Pancreas (tissue), 10 donors: ENCODE measurements around the gene AQP2. TPM values are rescaled to one million over a fixed set of nuclear protein-coding genes. Genes with fewer than 3 reads are reported as not detected.
A peak's percentile ranks its signal among the peaks of the same experiment; 100 is the strongest.

Experiments used
- ATAC-seq, 4 donors: fragments of 200-7000 bp; cut with Tn5 transposase; one replicate each; pipeline versions ENCODE4 v1.8.0 to v1.9.1; 2020; ENCODE audit warnings: mild to moderate bottlenecking in 4 of 4, moderate library complexity in 4 of 4
- DNase-seq, 6 donors: peaks; one replicate each; pipeline ENCODE4 v3.0.0-alpha.2; 2020
- FAIRE-seq: peaks from 2 replicates; lab custom pipeline; 2012; peaks lifted over from hg19 to GRCh38; lab: Jason Lieb, UNC
- H3K27ac ChIP-seq, 4 donors: fragments of 200-600 bp; sonication (generic); 1 replicate in 3 of 4; 2 replicates in 1 of 4; pipeline versions ENCODE4 v1.5.0 to v1.8.0; 2020
- H3K27me3 ChIP-seq, 4 donors: fragments of 200-600 bp; one replicate each; pipeline ENCODE4 v1.8.0; 2021
- H3K36me3 ChIP-seq, 3 donors: fragments of 200-600 bp; sonication (generic) in 1 of 3; one replicate each; pipeline versions ENCODE4 v1.5.0 to v1.8.0; 2020 to 2021
- H3K4me1 ChIP-seq, 3 donors: fragments of 200-600 bp; one replicate each; pipeline ENCODE4 v1.8.0; 2021
- H3K4me3 ChIP-seq, 4 donors: fragments of 200-600 bp; sonication (generic) in 2 of 4; one replicate each; pipeline versions ENCODE4 v1.5.0 to v1.8.0; 2020 to 2021
- H3K9me3 ChIP-seq, 4 donors: fragments of 200-600 bp; one replicate each; pipeline ENCODE4 v1.8.0; 2021
- WGBS, 2 donors: extraction: QIAGEN DNeasy Blood & Tissue Kit; methylation state at CpG; one replicate each; pipeline ENCODE4 v1.1.7; 2013; 5-methylcytosine and 5-hydroxymethylcytosine counted together
- intact Hi-C, 3 donors: fragments of 100-400 bp; cut with DNase I; formaldehyde crosslinking; loops; one replicate each; pipeline versions ENCODE4 v1.11.1 to v1.14.2; 2022
- polyA plus RNA-seq, 2 donors: library from polyadenylated mRNA; stranded (reverse); fragments of 200-250 nt; gene quantifications; one replicate each; pipeline ENCODE4 v1.2.3, GENCODE V29; 2013
- total RNA-seq, 6 donors: library from RNA; stranded (reverse); fragmentation: NEBNext Ultra II Directional in 4 of 6; extraction: Animal tissue kit (Norgen Biotek cat#: 25700) in 4 of 6; gene quantifications; one replicate each; pipeline versions ENCODE4 v1.2.1 to v1.2.4, GENCODE V29; 2021 to 2023
- TF ChIP-seq, protein P1 (sequence below), 4 donors: fragments of 200-600 bp; sonication (generic) in 3 of 4; IDR thresholded peaks; one replicate each; pipeline versions ENCODE4 v1.5.0 to v1.8.0; 2021; ENCODE audit warnings: antibody characterized with exemption in 4 of 4
- donor health status: healthy with polysubstance abuse.
- donor health status: DM: no; HTN: no; CAD: no; lungs with moderate emphysema.
- donor health status: DM: no; HTN: no; CAD: no.
- donor health status: control.
- donor health status: control.
- donor health status: Bipolar disorder and iron deficiency.
- donor health status: DM: yes; HTN: yes; CAD: no.
- donor health status: DM: no; HTN: no; CAD: no.
- donor health status: DM: no; HTN: no; CAD: no.
- donor health status: DM: yes; HTN: yes; CAD: no.

AQP2 gene
- total and polyA plus RNA-seq, 8 donors = 0.06 to 0.31 (median 0.12) TPM; not detected in 5

DNA sequence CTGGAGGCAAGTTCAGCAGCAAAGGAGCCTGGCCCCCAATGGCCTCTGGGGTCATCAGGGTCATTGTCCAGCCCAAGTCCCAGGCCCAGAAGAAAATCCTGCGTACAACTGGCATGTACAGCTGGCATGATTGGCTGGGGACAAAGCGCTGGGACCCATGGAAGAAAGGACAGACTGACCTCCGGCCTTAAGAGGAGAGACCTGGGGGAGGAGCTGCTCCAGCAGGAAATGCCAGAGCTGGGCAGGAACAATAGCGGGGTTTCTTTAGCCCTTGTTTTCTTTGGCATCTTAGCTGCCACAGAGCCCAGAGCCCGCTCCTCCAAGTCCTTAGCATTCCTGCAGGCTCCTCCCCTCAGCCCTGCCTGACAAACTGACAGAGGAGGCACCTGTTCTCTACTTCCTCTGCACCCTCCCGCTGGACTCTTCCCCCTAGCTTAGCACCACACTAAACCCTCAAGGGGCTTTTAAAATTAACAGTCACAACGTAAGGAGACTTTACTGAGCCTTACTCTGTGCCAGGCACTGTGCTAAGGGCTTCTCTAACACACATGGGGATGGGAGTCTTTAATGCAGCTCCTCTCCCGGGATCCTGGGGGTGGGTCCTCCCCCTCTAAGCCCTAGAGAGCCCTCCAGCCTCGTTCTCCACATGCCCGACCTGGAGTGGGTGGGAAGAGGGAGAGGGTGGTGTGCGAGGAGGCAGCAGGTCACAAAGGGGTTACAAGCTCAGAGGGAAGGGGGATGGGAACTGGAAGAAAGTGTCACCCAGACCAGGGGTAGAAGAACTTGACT, 9.3 kb downstream of the AQP2 start:
- H3K4me3 ChIP-seq = no peak overlapping the region
- H3K36me3 ChIP-seq = no peaks in the 10 kb centered on the region
- ATAC-seq = peak in 3 of 4 donors; percentile 32 to 45 (median 34)
- TF ChIP-seq, protein P1, sequence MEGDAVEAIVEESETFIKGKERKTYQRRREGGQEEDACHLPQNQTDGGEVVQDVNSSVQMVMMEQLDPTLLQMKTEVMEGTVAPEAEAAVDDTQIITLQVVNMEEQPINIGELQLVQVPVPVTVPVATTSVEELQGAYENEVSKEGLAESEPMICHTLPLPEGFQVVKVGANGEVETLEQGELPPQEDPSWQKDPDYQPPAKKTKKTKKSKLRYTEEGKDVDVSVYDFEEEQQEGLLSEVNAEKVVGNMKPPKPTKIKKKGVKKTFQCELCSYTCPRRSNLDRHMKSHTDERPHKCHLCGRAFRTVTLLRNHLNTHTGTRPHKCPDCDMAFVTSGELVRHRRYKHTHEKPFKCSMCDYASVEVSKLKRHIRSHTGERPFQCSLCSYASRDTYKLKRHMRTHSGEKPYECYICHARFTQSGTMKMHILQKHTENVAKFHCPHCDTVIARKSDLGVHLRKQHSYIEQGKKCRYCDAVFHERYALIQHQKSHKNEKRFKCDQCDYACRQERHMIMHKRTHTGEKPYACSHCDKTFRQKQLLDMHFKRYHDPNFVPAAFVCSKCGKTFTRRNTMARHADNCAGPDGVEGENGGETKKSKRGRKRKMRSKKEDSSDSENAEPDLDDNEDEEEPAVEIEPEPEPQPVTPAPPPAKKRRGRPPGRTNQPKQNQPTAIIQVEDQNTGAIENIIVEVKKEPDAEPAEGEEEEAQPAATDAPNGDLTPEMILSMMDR (IDR thresholded peaks at IDR 0.05) = no peak
- DNase-seq = peak in 2 of 6 donors; percentile 30 to 45
- peaks cover 6 to 11% (median 6%) of the 10 kb centered on the region in 3 donors for H3K4me1 ChIP-seq
- peaks cover 0 to 8% (median 0%) of the 10 kb centered on the region in 4 donors for H3K27me3 ChIP-seq
- FAIRE-seq = no peak
- intact Hi-C loops = no loop called here
- 37 to 45% methylated on average over 11 of the region's 11 CpGs for WGBS, 2 donors
- no peaks in the 10 kb centered on the region for H3K9me3 ChIP-seq
- H3K27ac ChIP-seq = peak overlapping the region in 2 of 4 donors; percentile 12 to 44

DNA sequence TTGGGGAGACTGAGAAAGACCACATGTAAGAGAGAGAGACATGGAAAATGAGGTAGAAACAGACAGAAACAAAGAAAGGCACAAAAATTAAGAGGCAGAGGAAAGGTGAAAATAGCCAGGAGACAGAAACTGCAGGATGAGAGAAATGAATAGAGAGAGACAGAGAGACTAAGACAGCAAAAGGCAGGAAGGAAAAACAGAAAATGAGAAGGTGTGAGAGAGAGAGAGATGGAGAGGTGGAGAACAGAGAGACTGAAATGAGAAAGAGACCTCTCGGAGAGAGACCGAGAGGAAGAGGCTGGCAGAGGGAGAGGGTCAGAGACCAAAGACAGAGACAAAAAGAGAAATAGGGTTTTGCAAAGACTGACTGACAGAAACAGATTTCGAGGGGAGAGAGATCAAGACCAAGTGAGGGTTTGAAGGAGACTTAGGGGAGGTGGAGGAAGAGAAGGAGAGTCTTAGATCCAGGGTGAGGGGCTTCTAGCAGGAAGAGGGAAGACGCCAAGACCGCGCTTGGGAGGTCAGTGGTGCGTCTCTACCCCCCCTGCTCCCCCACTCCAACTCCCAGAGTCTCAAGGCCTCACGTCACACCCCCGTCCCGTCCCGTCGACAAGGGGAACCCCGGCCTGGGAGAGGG, 10.1 kb downstream of the AQP2 start:
- TF ChIP-seq, protein P1 (IDR thresholded peaks at IDR 0.05) = no peak
- no peak for ATAC-seq
- no peak overlapping the region for H3K4me3 ChIP-seq
- peaks cover 6 to 11% (median 6%) of the 10 kb centered on the region in 3 donors for H3K4me1 ChIP-seq
- intact Hi-C loops = no loop called here
- peaks cover 0 to 8% (median 0%) of the 10 kb centered on the region in 4 donors for H3K27me3 ChIP-seq
- no peak for FAIRE-seq
- no peak for DNase-seq
- peak overlapping the region in 1 of 4 donors; percentile 44 for H3K27ac ChIP-seq
- H3K9me3 ChIP-seq = no peaks in the 10 kb centered on the region
- WGBS, 2 donors = 44 to 46% methylated on average over 12 to 13 of the region's 13 CpGs
- no peaks in the 10 kb centered on the region for H3K36me3 ChIP-seq

DNA sequence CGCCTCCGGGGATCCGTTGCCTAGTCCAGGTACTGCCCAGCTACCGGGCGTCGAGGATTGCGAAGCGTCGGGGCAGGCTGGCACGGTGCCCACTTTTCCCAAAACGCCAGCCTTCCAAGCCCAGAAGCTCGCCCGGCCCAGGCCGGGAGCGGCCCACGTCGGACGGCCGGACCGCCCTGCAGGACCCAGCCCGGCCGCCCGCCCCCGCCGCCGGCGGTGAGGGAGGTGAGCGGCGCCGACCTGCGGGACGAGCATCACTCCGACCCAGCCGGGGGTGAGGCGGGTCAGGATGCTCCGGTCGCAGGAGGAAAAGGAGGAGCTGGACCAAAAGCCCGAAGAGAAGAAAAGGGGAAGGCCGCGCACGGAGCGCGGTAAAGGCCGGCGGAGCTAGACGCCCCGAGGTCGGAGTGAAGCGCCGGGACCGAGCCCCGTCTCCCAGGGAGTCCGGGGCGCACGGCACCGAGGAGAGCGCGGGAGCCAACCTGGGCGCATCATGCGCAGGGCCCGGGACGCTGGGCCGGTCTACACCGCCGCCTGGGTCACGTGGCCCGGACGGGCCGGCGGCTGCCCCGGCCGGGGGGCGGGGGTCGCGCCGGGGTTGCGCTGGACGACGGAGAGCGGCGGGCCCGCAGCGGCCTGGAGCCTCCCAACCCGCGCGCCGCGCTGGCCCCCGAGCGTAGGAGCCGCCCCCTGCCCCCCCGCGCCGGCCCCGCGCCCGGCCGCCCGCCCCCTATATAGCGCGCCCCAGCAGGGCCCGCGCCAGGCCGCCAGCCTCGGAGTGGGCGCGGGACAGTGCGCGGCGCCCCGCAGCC, 10.8 kb downstream of the AQP2 start, which contains the start of gene AQP5:
TSS of gene AQP5 (plus strand) at position 762 of the 812 bp plus-strand sequence. CDS start 146 bp downstream, outside the sequence.
- Histone ChIP-seq H3K4me3 (peak within 1 kb of the TSS in 2 of 4 donors; percentile 24), H3K4me1 (peaks cover 6 to 11% (median 6%) of the 10 kb centered on the region in 3 donors), H3K9me3 (no peaks in the 10 kb centered on the region), H3K27ac (peak within 1 kb of the TSS in 2 of 4 donors; percentile 53 to 62), H3K27me3 (peaks cover 0 to 8% (median 0%) of the 10 kb centered on the region in 4 donors), H3K36me3 (no peaks in the 10 kb centered on the region)
- intact Hi-C loops = no loop called here
- FAIRE-seq (no peak), DNase-seq (peak in 2 of 6 donors; percentile 33 to 72), ATAC-seq (no peak)
- TF ChIP-seq, protein P1 (IDR thresholded peaks at IDR 0.05) = no peak
- WGBS, 2 donors = 7 to 8% methylated on average over 59 to 111 of the region's 111 CpGs

DNA sequence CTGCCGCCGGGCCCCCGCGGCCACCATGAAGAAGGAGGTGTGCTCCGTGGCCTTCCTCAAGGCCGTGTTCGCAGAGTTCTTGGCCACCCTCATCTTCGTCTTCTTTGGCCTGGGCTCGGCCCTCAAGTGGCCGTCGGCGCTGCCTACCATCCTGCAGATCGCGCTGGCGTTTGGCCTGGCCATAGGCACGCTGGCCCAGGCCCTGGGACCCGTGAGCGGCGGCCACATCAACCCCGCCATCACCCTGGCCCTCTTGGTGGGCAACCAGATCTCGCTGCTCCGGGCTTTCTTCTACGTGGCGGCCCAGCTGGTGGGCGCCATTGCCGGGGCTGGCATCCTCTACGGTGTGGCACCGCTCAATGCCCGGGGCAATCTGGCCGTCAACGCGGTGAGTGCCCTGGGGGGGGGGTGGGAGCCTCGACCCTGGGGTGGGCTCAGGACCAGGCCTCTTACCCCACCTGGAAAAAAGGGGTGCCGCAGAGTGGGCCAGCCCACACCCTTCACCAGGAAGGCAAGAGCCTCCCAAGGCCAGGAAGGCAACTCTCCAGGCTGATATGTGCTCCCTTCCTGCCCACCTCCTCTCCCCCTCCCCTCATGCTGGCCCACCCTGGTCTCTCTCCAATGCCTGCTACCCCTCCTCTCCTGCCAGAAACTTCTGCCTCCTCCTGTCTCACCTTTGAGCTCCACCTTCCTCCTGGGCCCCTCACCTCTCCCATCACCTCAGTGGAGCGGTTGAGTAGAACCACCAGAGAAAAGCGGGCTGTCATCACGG, 11.6 kb downstream of the AQP2 start:
- H3K27ac ChIP-seq = peak overlapping the region in 2 of 4 donors; percentile 53 to 62
- 76 to 78% methylated on average over 32 to 37 of the region's 37 CpGs for WGBS, 2 donors

More for the DNA sequence above, 11.6 kb downstream of the AQP2 start:
- no peak overlapping the region for H3K4me3 ChIP-seq
- TF ChIP-seq, protein P1 (IDR thresholded peaks at IDR 0.05) = no peak
- no peaks in the 10 kb centered on the region for H3K36me3 ChIP-seq
- ATAC-seq = no peak
- peaks cover 6 to 11% (median 6%) of the 10 kb centered on the region in 3 donors for H3K4me1 ChIP-seq
- DNase-seq = no peak
- no peaks in the 10 kb centered on the region for H3K9me3 ChIP-seq
- H3K27me3 ChIP-seq = peaks cover 0 to 8% (median 0%) of the 10 kb centered on the region in 4 donors
- intact Hi-C loops = no loop called here
- no peak for FAIRE-seq
